OCI-LY7 (cell line): ENCODE results near the gene KLC1.

ENCODE experiments used
- EZH2phosphoT487 ChIP-seq: fragments of 200-600 bp; sonication (generic); IDR thresholded peaks from 2 replicates; pipeline ENCODE4 v1.6.1; 2018; ENCODE audit warnings: low read depth, borderline replicate concordance, mild to moderate bottlenecking, mixed run types, antibody characterized with exemption, low read length, moderate library complexity, mixed read lengths
- TF ChIP-seq, protein P1 (sequence below): fragments of 200-600 bp; sonication (generic); conservative IDR thresholded peaks from 2 replicates; pipeline ENCODE4 v1.5.1; 2014; ENCODE audit warnings: mild to moderate bottlenecking, antibody characterized with exemption, low read length, moderate library complexity, mixed read lengths

DNA sequence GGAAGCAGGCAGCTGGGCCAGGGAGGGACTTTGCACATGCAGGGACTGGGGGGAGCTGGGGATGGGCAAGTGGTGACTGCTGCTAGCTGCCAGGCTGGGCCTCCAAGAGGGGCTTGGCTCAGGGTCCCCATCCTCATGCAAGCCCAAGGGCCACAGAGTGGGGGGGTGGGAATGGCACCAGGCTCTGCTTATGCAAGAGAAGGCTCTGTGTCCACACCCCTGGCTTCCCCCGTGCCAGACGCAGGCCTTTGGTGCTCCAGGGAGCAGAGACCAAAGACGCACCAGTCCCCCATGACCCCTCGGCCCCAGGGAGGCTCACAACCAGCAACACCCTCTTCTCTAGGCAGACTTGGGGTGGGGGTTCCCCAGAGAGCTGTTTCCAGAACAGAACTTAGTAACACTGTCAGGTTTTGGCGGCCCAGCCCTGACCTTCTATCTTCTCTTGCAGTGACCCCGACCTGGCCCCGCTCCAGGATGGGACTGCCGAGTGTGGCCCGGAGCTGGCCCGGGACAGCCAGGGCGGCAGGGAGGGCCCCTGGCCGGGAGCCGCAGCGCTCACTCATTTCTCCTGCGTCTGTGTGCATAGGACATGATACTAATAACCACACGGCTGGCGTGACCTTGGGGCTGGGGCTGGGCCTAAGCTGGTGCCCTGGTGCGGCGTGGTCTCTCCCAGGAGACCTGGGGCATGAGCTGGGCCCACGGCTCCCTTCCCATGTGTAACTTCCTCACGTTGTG lies 71.9 kb downstream of the KLC1 start:
- TF ChIP-seq, protein P1, sequence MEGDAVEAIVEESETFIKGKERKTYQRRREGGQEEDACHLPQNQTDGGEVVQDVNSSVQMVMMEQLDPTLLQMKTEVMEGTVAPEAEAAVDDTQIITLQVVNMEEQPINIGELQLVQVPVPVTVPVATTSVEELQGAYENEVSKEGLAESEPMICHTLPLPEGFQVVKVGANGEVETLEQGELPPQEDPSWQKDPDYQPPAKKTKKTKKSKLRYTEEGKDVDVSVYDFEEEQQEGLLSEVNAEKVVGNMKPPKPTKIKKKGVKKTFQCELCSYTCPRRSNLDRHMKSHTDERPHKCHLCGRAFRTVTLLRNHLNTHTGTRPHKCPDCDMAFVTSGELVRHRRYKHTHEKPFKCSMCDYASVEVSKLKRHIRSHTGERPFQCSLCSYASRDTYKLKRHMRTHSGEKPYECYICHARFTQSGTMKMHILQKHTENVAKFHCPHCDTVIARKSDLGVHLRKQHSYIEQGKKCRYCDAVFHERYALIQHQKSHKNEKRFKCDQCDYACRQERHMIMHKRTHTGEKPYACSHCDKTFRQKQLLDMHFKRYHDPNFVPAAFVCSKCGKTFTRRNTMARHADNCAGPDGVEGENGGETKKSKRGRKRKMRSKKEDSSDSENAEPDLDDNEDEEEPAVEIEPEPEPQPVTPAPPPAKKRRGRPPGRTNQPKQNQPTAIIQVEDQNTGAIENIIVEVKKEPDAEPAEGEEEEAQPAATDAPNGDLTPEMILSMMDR: no peak
- no peak for TF ChIP-seq EZH2phosphoT487
